SK-N-SH (cell line): ENCODE data around the gene CALN1. TPM values are rescaled to one million over a fixed set of nuclear protein-coding genes. Genes with fewer than 3 reads are reported as not detected.

Experiments
- CTCF ChIA-PET: fragments of 300-600, 350-600 bp; formaldehyde crosslinking; extraction: SDS; loops from one replicate; lab custom pipeline; 2021; lab: Yijun Ruan, JAX
- POLR2A ChIA-PET: fragments of 350-600 bp; sonication (Branson Sonifier 250); formaldehyde crosslinking; extraction: SDS; loops from one replicate; lab custom pipeline; 2020; ENCODE audit warnings: antibody characterized with exemption, inconsistent platforms; lab: Yijun Ruan, JAX
- DNase-seq: peaks from one replicate; pipeline ENCODE4 v3.0.0; 2012
- H2AFZ ChIP-seq: fragments of 200-600 bp; sonication (generic); 2 replicates; pipeline ENCODE4 v1.8.1; 2016; ENCODE audit warnings: antibody characterized with exemption, mild to moderate bottlenecking, low read depth
- H3F3A ChIP-seq: fragments of 200-600 bp; sonication (generic); replicated peaks from 2 replicates; pipeline ENCODE3; 2016; ENCODE audit warnings: antibody characterized with exemption, mild to moderate bottlenecking; ENCODE audit not compliant: insufficient read depth
- H3K27ac ChIP-seq, 2 experiments: fragments of 200-500 bp in 1 of 2; fragments of 200-600 bp in 1 of 2; sonication (Bioruptor generic) in 1 of 2; sonication (generic), shearing (Covaris generic) in 1 of 2; 2 replicates each; pipeline versions ENCODE4 v1.5.1 to v1.6.1; 2014 to 2016; ENCODE audit warnings: low read depth in 2 of 2, inconsistent platforms in 1 of 2, low read length in 1 of 2, mild to moderate bottlenecking in 1 of 2, mixed read lengths in 1 of 2
- H3K27me3 ChIP-seq: fragments of 200-600 bp; sonication (generic), shearing (Covaris generic); 2 replicates; pipeline ENCODE4 v1.6.1; 2016; ENCODE audit warnings: mixed run types; ENCODE audit not compliant: insufficient read depth
- H3K36me3 ChIP-seq, 2 experiments: fragments of 200-500 bp in 1 of 2; fragments of 200-600 bp in 1 of 2; sonication (Bioruptor generic) in 1 of 2; sonication (generic) in 1 of 2; replicated peaks in 1 of 2; 2 replicates each; pipeline versions ENCODE3 to v1.5.1; 2014 to 2016; ENCODE audit warnings: low read length in 1 of 2, mild to moderate bottlenecking in 1 of 2; ENCODE audit not compliant: insufficient read depth in 2 of 2, control insufficient read depth in 1 of 2
- H3K4me1 ChIP-seq, 2 experiments: fragments of 200-500 bp in 1 of 2; fragments of 200-600 bp in 1 of 2; sonication (Bioruptor generic) in 1 of 2; sonication (generic), shearing (Covaris generic) in 1 of 2; 2 replicates each; pipeline versions ENCODE4 v1.5.1 to v1.6.1; 2014 to 2016; ENCODE audit warnings: low read depth in 1 of 2, low read length in 1 of 2, mixed run types in 1 of 2; ENCODE audit not compliant: insufficient read depth in 2 of 2, control insufficient read depth in 1 of 2
- H3K4me2 ChIP-seq: fragments of 200-600 bp; sonication (generic), shearing (Covaris generic); 2 replicates; pipeline ENCODE4 v1.6.1; 2017; ENCODE audit warnings: mixed run types
- H3K4me3 ChIP-seq, 2 experiments: fragments of 200-500 bp in 1 of 2; fragments of 200-600 bp in 1 of 2; sonication (Bioruptor generic) in 1 of 2; sonication (generic), shearing (Covaris generic) in 1 of 2; 2 replicates each; pipeline versions ENCODE4 v1.5.1 to v1.8.1; 2014 to 2016; ENCODE audit warnings: low read depth in 2 of 2, inconsistent platforms in 1 of 2, low read length in 1 of 2, mild to moderate bottlenecking in 1 of 2, mixed read lengths in 1 of 2, moderate library complexity in 1 of 2
- H3K79me2 ChIP-seq: fragments of 200-600 bp; sonication (generic); 2 replicates; pipeline ENCODE4 v1.8.1; 2017; ENCODE audit warnings: mild to moderate bottlenecking; ENCODE audit not compliant: insufficient read depth
- H3K9ac ChIP-seq: fragments of 200-600 bp; sonication (generic); 2 replicates; pipeline ENCODE4 v1.6.1; 2017; ENCODE audit warnings: mixed run types
- H3K9me2 ChIP-seq: fragments of 200-600 bp; sonication (generic); 2 replicates; pipeline ENCODE4 v1.6.1; 2017; ENCODE audit warnings: mixed run types
- H3K9me3 ChIP-seq: fragments of 200-600 bp; sonication (generic); 2 replicates; pipeline ENCODE4 v1.6.1; 2017; ENCODE audit warnings: mixed run types, mild to moderate bottlenecking, moderate library complexity
- H4K20me1 ChIP-seq: fragments of 200-600 bp; sonication (generic); 2 replicates; pipeline ENCODE4 v1.6.1; 2017; ENCODE audit warnings: mild to moderate bottlenecking, mixed run types; ENCODE audit not compliant: insufficient read depth
- FOSL2 ChIP-seq: IDR thresholded peaks from 2 replicates; pipeline ENCODE4 v1.4.0; 2012; ENCODE audit warnings: low read depth, mild to moderate bottlenecking, moderate library complexity, borderline replicate concordance
- IRF3 ChIP-seq: fragments of 150-350 bp; IDR thresholded peaks from 2 replicates; pipeline ENCODE4 v1.6.1; 2016; ENCODE audit warnings: mild to moderate bottlenecking, low read depth, low read length
- MAX ChIP-seq: IDR thresholded peaks from 2 replicates; pipeline ENCODE4 v1.4.0; 2012; ENCODE audit warnings: low read depth
- REST ChIP-seq: IDR thresholded peaks from 2 replicates; pipeline ENCODE4 v1.6.1; 2012; ENCODE audit warnings: mild to moderate bottlenecking, low read depth, low read length, moderate library complexity
- RFX5 ChIP-seq: IDR thresholded peaks from 2 replicates; pipeline ENCODE4 v1.6.1; 2012; ENCODE audit warnings: mild to moderate bottlenecking, improper control_type of control experiment, low read length
- RXRA ChIP-seq: IDR thresholded peaks from 2 replicates; pipeline ENCODE4 v1.4.0; 2012; ENCODE audit warnings: low read depth, mild to moderate bottlenecking, borderline replicate concordance
- SIN3A ChIP-seq: IDR thresholded peaks from 2 replicates; pipeline ENCODE4 v1.6.1; 2012; ENCODE audit warnings: low read depth, mild to moderate bottlenecking, low read length, moderate library complexity, borderline replicate concordance
- SMC3 ChIP-seq: IDR thresholded peaks from 2 replicates; pipeline ENCODE4 v1.6.1; 2012; ENCODE audit warnings: low read depth, low read length, improper control_type of control experiment
- USF2 ChIP-seq: fragments of 150-350 bp; IDR thresholded peaks from 2 replicates; pipeline ENCODE4 v1.6.1; 2017; ENCODE audit warnings: antibody characterized with exemption, low read length, low read depth, borderline replicate concordance
- WGBS: methylation state at CpG from one replicate; pipeline ENCODE4 v1.1.6; 2017; ENCODE audit warnings: low lambda C conversion rate; 5-methylcytosine and 5-hydroxymethylcytosine counted together
- polyA plus RNA-seq, 3 experiments: library from polyadenylated mRNA; depleted of rRNA; stranded (reverse); fragments of >200 nt; gene quantifications; 2 replicates each; pipeline ENCODE4 v1.2.3, GENCODE V29; 2012

CALN1 gene
- polyA plus RNA-seq, 1 of the 3 experiments (the other 2 are of a cell fraction): not detected

GRCh38 chr7:71865172-71865571 lies 547.0 kb downstream of the CALN1 start (continued):
- no peak for TF ChIP-seq REST
- no peak for TF ChIP-seq FOSL2
- no peak for TF ChIP-seq MAX

- no peak overlapping the region for H3K27ac ChIP-seq
- POLR2A ChIA-PET: no interaction called here
- no peak overlapping the region for H3K4me3 ChIP-seq
- no peak for DNase-seq
- no peaks in the 10 kb centered on the region for H3K4me1 ChIP-seq
- H2AFZ ChIP-seq: no peak overlapping the region
- 1% methylated on average over 4 of the region's 4 CpGs for WGBS
- no peaks in the 10 kb centered on the region for H3K79me2 ChIP-seq
- no peak for TF ChIP-seq FOSL2
- no peak for TF ChIP-seq USF2
- TF ChIP-seq SIN3A: no peak
- no peak for TF ChIP-seq IRF3
- TF ChIP-seq RXRA: no peak
- TF ChIP-seq RFX5: no peak
- TF ChIP-seq SMC3: no peak
- TF ChIP-seq, all 33 proteins: peak for 0
- Histone ChIP-seq H3K4me2 (no peak overlapping the region), H4K20me1 (no peaks in the 10 kb centered on the region), H3K36me3 (no peaks in the 10 kb centered on the region), H3K9me2 (0 out of 2 replicates have a peak, but pooled peaks cover 4% of the 10 kb centered on the region), H3K9ac (no peak overlapping the region), H3K9me3 (no peaks in the 10 kb centered on the region), H3F3A (no peaks in the 10 kb centered on the region), H3K27me3 (no peaks in the 10 kb centered on the region)
- CTCF ChIA-PET: interaction anchor here (0.7 to 0.8 kb wide), 2 partner anchors 9 to 33 kb away, joined by 3 read pairs; no protein-coding TSS in a partner anchor
Observed at GRCh38 chr7:71864130-71864529, 548.0 kb downstream of the CALN1 start.
